Epidermal melanocyte (primary cell): Measurements from ENCODE around the gene LENG9.
"Not testable (repeated sequence)": the region's sequence is repeated elsewhere in the genome, so short reads cannot be mapped to it uniquely, and the experiment has no call there.

Source experiments
- DNase-seq: peaks from one replicate; pipeline ENCODE4 v3.0.0; 2011; ENCODE audit warnings: low spot score; ENCODE audit not compliant: insufficient read length

LENG9 gene

GRCh38 chr19:54463531-54464043 lies at the start of gene LENG9:
LENG9 (minus strand) TSS chr19:54463778; CDS start chr19:54463526, 252 bp downstream.
- DNase-seq, result peak; percentile 93

- not testable (repeated sequence) for DNase-seq
Measured at GRCh38 chr19:54509200-54509940, 45.8 kb upstream of the LENG9 start.

- not testable (repeated sequence) for DNase-seq
Measured at GRCh38 chr19:54508487-54508886, 44.9 kb upstream of the LENG9 start.

GRCh38 chr19:54507824-54508223 lies 44.2 kb upstream of the LENG9 start:
- no peak for DNase-seq

GRCh38 chr19:54507038-54507717 lies 43.6 kb upstream of the LENG9 start:
- DNase-seq, result not testable (repeated sequence)

- no peak for DNase-seq
Measured at GRCh38 chr19:54506079-54506478, 42.5 kb upstream of the LENG9 start.

GRCh38 chr19:54505542-54505941 lies 42.0 kb upstream of the LENG9 start:
- not testable (repeated sequence) for DNase-seq

GRCh38 chr19:54502518-54503048 lies 39.0 kb upstream of the LENG9 start, which contains the start of gene LAIR2:
LAIR2 (plus strand) TSS chr19:54502831; CDS start chr19:54502919, 88 bp downstream.
- DNase-seq, result no peak

- DNase-seq, result not testable (repeated sequence)
Measured at GRCh38 chr19:54498451-54498772, 34.8 kb upstream of the LENG9 start.

- not testable (repeated sequence) for DNase-seq
Measured at GRCh38 chr19:54497747-54498450, 34.3 kb upstream of the LENG9 start.

- DNase-seq, result not testable (repeated sequence)
Measured at GRCh38 chr19:54495284-54495683, 31.7 kb upstream of the LENG9 start.

- no peak for DNase-seq
Measured at GRCh38 chr19:54493967-54494585, 30.5 kb upstream of the LENG9 start.

- DNase-seq, result not testable (repeated sequence)
Measured at GRCh38 chr19:54493056-54493455, 29.5 kb upstream of the LENG9 start.

- no peak for DNase-seq
Measured at GRCh38 chr19:54492568-54492967, 29.0 kb upstream of the LENG9 start.

- no peak for DNase-seq
Measured at GRCh38 chr19:54489766-54490165, 26.2 kb upstream of the LENG9 start.

GRCh38 chr19:54489341-54489740 lies 25.8 kb upstream of the LENG9 start:
- no peak for DNase-seq

- no peak for DNase-seq
Measured at GRCh38 chr19:54485851-54486250, 22.3 kb upstream of the LENG9 start.

GRCh38 chr19:54484451-54484850 lies 20.9 kb upstream of the LENG9 start:
- no peak for DNase-seq

GRCh38 chr19:54482889-54483288 lies 19.3 kb upstream of the LENG9 start:
- DNase-seq, result no peak

GRCh38 chr19:54481326-54481930 lies 17.9 kb upstream of the LENG9 start:
- DNase-seq, result no peak

- no peak for DNase-seq
Measured at GRCh38 chr19:54480051-54480450, 16.5 kb upstream of the LENG9 start.
